Mammary epithelial cell (primary cell): ENCODE results near the gene OR8B12.

Experiments used
- EZH2 ChIP-seq: IDR thresholded peaks from 2 replicates; pipeline ENCODE4 v1.6.1; 2012; ENCODE audit warnings: low read length, inconsistent platforms, borderline replicate concordance
- TF ChIP-seq, protein P1 (sequence below), 2 donors: IDR thresholded peaks in 1 of 2; conservative IDR thresholded peaks in 1 of 2; 2 replicates each; pipeline ENCODE4 v1.5.1; 2011 to 2012; ENCODE audit warnings: inconsistent platforms in 2 of 2, low read length in 2 of 2, mild to moderate bottlenecking in 2 of 2, control low read depth in 1 of 2, low read depth in 1 of 2; ENCODE audit not compliant: insufficient read depth in 1 of 2; ENCODE audit errors: extremely low read depth in 1 of 2

- TF ChIP-seq, protein P1, sequence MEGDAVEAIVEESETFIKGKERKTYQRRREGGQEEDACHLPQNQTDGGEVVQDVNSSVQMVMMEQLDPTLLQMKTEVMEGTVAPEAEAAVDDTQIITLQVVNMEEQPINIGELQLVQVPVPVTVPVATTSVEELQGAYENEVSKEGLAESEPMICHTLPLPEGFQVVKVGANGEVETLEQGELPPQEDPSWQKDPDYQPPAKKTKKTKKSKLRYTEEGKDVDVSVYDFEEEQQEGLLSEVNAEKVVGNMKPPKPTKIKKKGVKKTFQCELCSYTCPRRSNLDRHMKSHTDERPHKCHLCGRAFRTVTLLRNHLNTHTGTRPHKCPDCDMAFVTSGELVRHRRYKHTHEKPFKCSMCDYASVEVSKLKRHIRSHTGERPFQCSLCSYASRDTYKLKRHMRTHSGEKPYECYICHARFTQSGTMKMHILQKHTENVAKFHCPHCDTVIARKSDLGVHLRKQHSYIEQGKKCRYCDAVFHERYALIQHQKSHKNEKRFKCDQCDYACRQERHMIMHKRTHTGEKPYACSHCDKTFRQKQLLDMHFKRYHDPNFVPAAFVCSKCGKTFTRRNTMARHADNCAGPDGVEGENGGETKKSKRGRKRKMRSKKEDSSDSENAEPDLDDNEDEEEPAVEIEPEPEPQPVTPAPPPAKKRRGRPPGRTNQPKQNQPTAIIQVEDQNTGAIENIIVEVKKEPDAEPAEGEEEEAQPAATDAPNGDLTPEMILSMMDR (conservative IDR thresholded peaks at IDR 0.05 in 1 of 2, IDR thresholded peaks at IDR 0.05 in 1 of 2; ENCODE audit: extremely low read depth in 1 of 2, insufficient read depth in 1 of 2, low read depth in 1 of 2, low read length in 2 of 2), result no peak
- no peak for TF ChIP-seq EZH2
Measured at GRCh38 chr11:124518989-124519451, 24.4 kb downstream of the OR8B12 start.
